Activated CD8-positive, alpha-beta T cell treated with anti-CD3 and anti-CD28 coated beads for 36 hours (primary cell): ENCODE measurements around the gene CRACR2A. TPM values are rescaled to one million over a fixed set of nuclear protein-coding genes. Genes with fewer than 3 reads are reported as not detected.

Experiments used
- ATAC-seq: fragments of 200-7000 bp; cut with Tn5 transposase; one replicate; pipeline ENCODE4 v1.10.0; 2021; ENCODE audit warnings: mild to moderate bottlenecking, moderate library complexity
- CTCF ChIA-PET: fragments of 350-600 bp; sonication (Branson Sonifier 250); formaldehyde crosslinking; loops from one replicate; lab custom pipeline; 2021; ENCODE audit warnings: antibody characterized with exemption; lab: Charles Lee
- POLR2A ChIA-PET: fragments of 350-600 bp; sonication (Branson Sonifier 250); formaldehyde crosslinking; loops from one replicate; lab custom pipeline; 2021; ENCODE audit warnings: antibody characterized with exemption; lab: Charles Lee
- DNase-seq: peaks from one replicate; pipeline ENCODE4 v3.0.0-alpha.2; 2020
- H3K27ac Mint-ChIP-seq: one replicate; pipeline ENCODE4 v1.8.0; 2021; ENCODE audit warnings: mild to moderate bottlenecking, mixed read lengths
- H3K27me3 Mint-ChIP-seq: one replicate; pipeline ENCODE4 v1.8.0; 2021; ENCODE audit warnings: mixed read lengths
- H3K36me3 Mint-ChIP-seq: one replicate; pipeline ENCODE4 v1.8.0; 2021; ENCODE audit warnings: low read depth, mixed read lengths
- H3K4me1 Mint-ChIP-seq: one replicate; pipeline ENCODE4 v1.8.0; 2021; ENCODE audit warnings: low read depth, mixed read lengths
- H3K4me3 Mint-ChIP-seq: one replicate; pipeline ENCODE4 v1.8.0; 2021; ENCODE audit warnings: mild to moderate bottlenecking, moderate library complexity, mixed read lengths
- H3K9me3 Mint-ChIP-seq: one replicate; pipeline ENCODE4 v1.8.0; 2021; ENCODE audit warnings: mixed read lengths
- intact Hi-C: fragments of 100-400 bp; cut with micrococcal nuclease; formaldehyde crosslinking; loops from one replicate; pipeline ENCODE4 v1.10.0; 2022
- total RNA-seq, 2 experiments: library from RNA; stranded (reverse); gene quantifications; one replicate each; pipeline ENCODE4 v1.2.3, GENCODE V29; 2021
- TF ChIP-seq, protein P1 (sequence below): fragments of 200-600 bp; IDR thresholded peaks from one replicate; pipeline ENCODE4 v1.8.0; 2022; ENCODE audit warnings: antibody characterized with exemption, mild to moderate bottlenecking

The CRACR2A gene
- total RNA-seq, 2 experiments from 2014 or later: 21.2 to 24.7 TPM

DNA sequence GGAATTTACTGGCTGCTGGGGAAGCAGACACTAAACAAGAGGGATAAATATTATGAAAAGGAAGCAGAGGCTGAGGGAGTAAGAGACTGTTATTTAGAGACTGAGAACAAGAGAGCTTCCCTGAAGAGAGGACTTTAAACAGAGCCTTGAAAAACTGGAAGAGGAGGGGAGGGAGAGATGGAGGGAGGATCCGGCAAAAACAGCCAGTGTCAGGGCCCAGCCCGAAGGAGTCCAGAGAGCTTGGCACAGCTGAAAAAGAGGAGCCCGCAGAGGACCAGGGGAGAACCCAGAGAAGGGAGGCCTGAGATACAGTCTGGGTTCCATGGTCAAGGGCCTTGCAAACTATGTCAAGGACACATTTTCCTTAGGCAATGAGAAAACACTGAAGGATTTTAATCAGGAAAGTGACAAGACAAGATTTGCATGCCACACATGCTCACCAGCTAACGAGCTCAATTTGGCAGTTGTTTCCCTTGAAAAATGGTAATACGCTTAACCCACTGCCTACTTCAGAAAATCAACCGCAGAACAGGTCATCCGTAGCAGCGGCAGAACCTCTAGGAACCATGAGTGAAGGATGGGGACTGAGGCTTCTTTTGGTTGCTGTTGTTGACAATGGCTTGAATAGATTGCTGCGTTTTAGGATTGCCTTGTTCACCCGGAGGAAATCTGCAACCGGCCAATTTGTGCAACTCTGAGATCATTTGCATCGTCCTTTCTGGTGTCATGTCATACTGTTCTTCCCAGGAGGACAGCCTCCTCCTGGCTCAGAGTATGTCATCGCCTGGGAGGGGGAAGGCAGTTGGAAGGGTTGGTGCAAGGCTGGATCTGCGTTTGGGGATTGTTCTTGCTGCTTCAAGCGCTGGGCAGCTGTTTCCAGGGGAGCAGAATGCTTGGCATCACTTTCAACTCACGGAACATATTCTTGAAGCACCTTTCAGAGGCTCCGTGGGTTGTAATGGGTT lies 153.7 kb downstream of the CRACR2A start:
- Mint-ChIP-seq H3K27ac (no peak overlapping the region), H3K27me3 (peaks cover 2% of the 10 kb centered on the region)
- CTCF ChIA-PET: no interaction called here

GRCh38 chr12:3597526-3598210 lies 155.2 kb downstream of the CRACR2A start:
- TF ChIP-seq, protein P1, sequence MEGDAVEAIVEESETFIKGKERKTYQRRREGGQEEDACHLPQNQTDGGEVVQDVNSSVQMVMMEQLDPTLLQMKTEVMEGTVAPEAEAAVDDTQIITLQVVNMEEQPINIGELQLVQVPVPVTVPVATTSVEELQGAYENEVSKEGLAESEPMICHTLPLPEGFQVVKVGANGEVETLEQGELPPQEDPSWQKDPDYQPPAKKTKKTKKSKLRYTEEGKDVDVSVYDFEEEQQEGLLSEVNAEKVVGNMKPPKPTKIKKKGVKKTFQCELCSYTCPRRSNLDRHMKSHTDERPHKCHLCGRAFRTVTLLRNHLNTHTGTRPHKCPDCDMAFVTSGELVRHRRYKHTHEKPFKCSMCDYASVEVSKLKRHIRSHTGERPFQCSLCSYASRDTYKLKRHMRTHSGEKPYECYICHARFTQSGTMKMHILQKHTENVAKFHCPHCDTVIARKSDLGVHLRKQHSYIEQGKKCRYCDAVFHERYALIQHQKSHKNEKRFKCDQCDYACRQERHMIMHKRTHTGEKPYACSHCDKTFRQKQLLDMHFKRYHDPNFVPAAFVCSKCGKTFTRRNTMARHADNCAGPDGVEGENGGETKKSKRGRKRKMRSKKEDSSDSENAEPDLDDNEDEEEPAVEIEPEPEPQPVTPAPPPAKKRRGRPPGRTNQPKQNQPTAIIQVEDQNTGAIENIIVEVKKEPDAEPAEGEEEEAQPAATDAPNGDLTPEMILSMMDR: no peak
- Mint-ChIP-seq H3K36me3 (no peaks in the 10 kb centered on the region), H3K4me1 (no peaks in the 10 kb centered on the region), H3K9me3 (no peaks in the 10 kb centered on the region), H3K27me3 (peaks cover 2% of the 10 kb centered on the region), H3K4me3 (no peak overlapping the region), H3K27ac (no peak overlapping the region)
- ATAC-seq (no peak), DNase-seq (no peak)
- ChIA-PET CTCF (no interaction called here), POLR2A (no interaction called here)
- intact Hi-C loops: no loop called here

More for the DNA sequence above, 153.7 kb downstream of the CRACR2A start:
- ATAC-seq (no peak), DNase-seq (no peak)
- intact Hi-C loops: no loop called here
- Mint-ChIP-seq H3K4me3 (no peak overlapping the region), H3K9me3 (no peaks in the 10 kb centered on the region), H3K4me1 (no peaks in the 10 kb centered on the region), H3K36me3 (no peaks in the 10 kb centered on the region)
- POLR2A ChIA-PET: no interaction called here
- TF ChIP-seq, protein P1: no peak

GRCh38 chr12:3596703-3597415 lies 156.1 kb downstream of the CRACR2A start:
- CTCF ChIA-PET: no interaction called here
- Mint-ChIP-seq H3K4me1 (no peaks in the 10 kb centered on the region), H3K9me3 (no peaks in the 10 kb centered on the region), H3K36me3 (no peaks in the 10 kb centered on the region), H3K4me3 (no peak overlapping the region), H3K27ac (no peak overlapping the region), H3K27me3 (peaks cover 2% of the 10 kb centered on the region)
- POLR2A ChIA-PET: no interaction called here
- no peak for DNase-seq
- TF ChIP-seq, protein P1: no peak
- intact Hi-C loops: no loop called here
- ATAC-seq: no peak

DNA sequence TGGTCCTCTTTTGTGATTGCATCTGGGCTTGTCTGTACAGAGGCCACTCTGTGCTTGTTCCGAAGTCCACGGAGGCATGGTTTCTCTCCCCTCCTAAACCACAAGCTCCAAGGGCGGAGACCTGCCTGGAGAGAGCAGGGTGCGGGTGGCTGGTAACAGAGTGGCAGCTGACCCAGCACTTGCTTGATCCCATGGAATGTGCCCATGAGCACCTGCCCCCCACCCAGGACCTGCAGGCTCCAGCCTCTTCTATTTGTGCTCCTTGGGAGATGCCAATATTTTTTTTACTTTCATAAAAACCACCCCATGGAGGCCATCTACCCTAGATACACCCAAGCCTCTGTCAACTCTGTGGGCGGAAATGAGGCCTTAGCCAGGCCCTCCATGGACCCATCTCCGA lies 157.2 kb downstream of the CRACR2A start:
- no peak overlapping the region for H3K27ac Mint-ChIP-seq
- no peaks in the 10 kb centered on the region for H3K4me1 Mint-ChIP-seq
- H3K4me3 Mint-ChIP-seq: no peak overlapping the region
- no peaks in the 10 kb centered on the region for H3K9me3 Mint-ChIP-seq
- ATAC-seq (no peak), DNase-seq (no peak)
- ChIA-PET POLR2A (no interaction called here), CTCF (no interaction called here)
- TF ChIP-seq, protein P1: no peak
- no peaks in the 10 kb centered on the region for H3K27me3 Mint-ChIP-seq
- no peaks in the 10 kb centered on the region for H3K36me3 Mint-ChIP-seq
- intact Hi-C loops: no loop called here
